Activated B cell treated with CpG ODN at 0.5 μM for 24 hours (primary cell): Measurements from ENCODE around the gene FAT1. TPM values are rescaled to one million over a fixed set of nuclear protein-coding genes. Genes with fewer than 3 reads are reported as not detected.

Experiments used
- ATAC-seq: fragments of 200-7000 bp; cut with Tn5 transposase; one replicate; pipeline ENCODE4 v1.10.0; 2021; ENCODE audit warnings: low read depth, mild to moderate bottlenecking, moderate library complexity
- CTCF ChIA-PET: fragments of 350-600 bp; sonication (Branson Sonifier 250); formaldehyde crosslinking; loops from one replicate; lab custom pipeline; 2021; ENCODE audit warnings: antibody characterized with exemption; lab: Charles Lee
- POLR2A ChIA-PET: fragments of 350-600 bp; sonication (Branson Sonifier 250); formaldehyde crosslinking; loops from one replicate; lab custom pipeline; 2021; ENCODE audit warnings: antibody characterized with exemption; lab: Charles Lee
- DNase-seq: peaks from one replicate; pipeline ENCODE4 v3.0.0; 2022
- H3K27ac Mint-ChIP-seq: one replicate; pipeline ENCODE4 v1.8.0; 2020; ENCODE audit warnings: mixed read lengths
- H3K27me3 Mint-ChIP-seq: one replicate; pipeline ENCODE4 v1.8.0; 2021; ENCODE audit warnings: mixed read lengths
- H3K36me3 Mint-ChIP-seq: one replicate; pipeline ENCODE4 v1.8.0; 2021; ENCODE audit warnings: low read depth, mixed read lengths
- H3K4me1 Mint-ChIP-seq: one replicate; pipeline ENCODE4 v1.8.0; 2021; ENCODE audit warnings: mixed read lengths
- H3K4me3 Mint-ChIP-seq: one replicate; pipeline ENCODE4 v1.8.0; 2020; ENCODE audit warnings: mild to moderate bottlenecking, mixed read lengths
- H3K9me3 Mint-ChIP-seq: one replicate; pipeline ENCODE4 v1.8.0; 2020; ENCODE audit warnings: mixed read lengths
- CTCF ChIP-seq: fragments of 200-600 bp; IDR thresholded peaks from one replicate; pipeline ENCODE4 v1.8.0; 2022; ENCODE audit warnings: antibody characterized with exemption, mild to moderate bottlenecking
- intact Hi-C: fragments of 100-400 bp; cut with micrococcal nuclease; formaldehyde crosslinking; loops from one replicate; pipeline ENCODE4 v1.15.1; 2024
- total RNA-seq: library from RNA; stranded (reverse); gene quantifications from 2 replicates; pipeline ENCODE4 v1.2.3, GENCODE V29; 2022

Gene FAT1
- total RNA-seq, 1 donor from 2014 or later = not detected

- POLR2A ChIA-PET = no interaction called here
- no peak for TF ChIP-seq CTCF
- H3K4me1 Mint-ChIP-seq = no peaks in the 10 kb centered on the region
- CTCF ChIA-PET = no interaction called here
- H3K36me3 Mint-ChIP-seq = no peaks in the 10 kb centered on the region
- no peak overlapping the region for H3K27ac Mint-ChIP-seq
- H3K27me3 Mint-ChIP-seq = no peaks in the 10 kb centered on the region
- intact Hi-C loops = no loop called here
- no peak overlapping the region for H3K4me3 Mint-ChIP-seq
- ATAC-seq (no peak), DNase-seq (no peak)
- H3K9me3 Mint-ChIP-seq = peaks cover 10% of the 10 kb centered on the region
Measured at GRCh38 chr4:186633844-186634243, 89.8 kb downstream of the FAT1 start.

GRCh38 chr4:186630128-186630527, 93.5 kb downstream of the FAT1 start:
- no peak for TF ChIP-seq CTCF
- no peak overlapping the region for H3K4me3 Mint-ChIP-seq
- H3K36me3 Mint-ChIP-seq = no peaks in the 10 kb centered on the region
- CTCF ChIA-PET = no interaction called here
- H3K27me3 Mint-ChIP-seq = no peaks in the 10 kb centered on the region
- H3K9me3 Mint-ChIP-seq = peaks cover 14% of the 10 kb centered on the region
- no peak overlapping the region for H3K27ac Mint-ChIP-seq
- DNase-seq (no peak), ATAC-seq (no peak)
- intact Hi-C loops = no loop called here
- peaks cover 1% of the 10 kb centered on the region for H3K4me1 Mint-ChIP-seq
- POLR2A ChIA-PET = no interaction called here

GRCh38 chr4:186628058-186628711, 95.5 kb downstream of the FAT1 start:
- Mint-ChIP-seq H3K27ac (no peak overlapping the region), H3K4me3 (no peak overlapping the region), H3K4me1 (peaks cover 1% of the 10 kb centered on the region), H3K36me3 (no peaks in the 10 kb centered on the region), H3K27me3 (no peaks in the 10 kb centered on the region), H3K9me3 (peaks cover 14% of the 10 kb centered on the region)
- ATAC-seq = no peak
- no peak for DNase-seq
- intact Hi-C loops = no loop called here
- ChIA-PET POLR2A (no interaction called here), CTCF (no interaction called here)
- TF ChIP-seq CTCF = no peak

- no peak for ATAC-seq
- Mint-ChIP-seq H3K27me3 (no peaks in the 10 kb centered on the region), H3K4me1 (peaks cover 1% of the 10 kb centered on the region), H3K4me3 (no peak overlapping the region), H3K36me3 (no peaks in the 10 kb centered on the region), H3K9me3 (peaks cover 14% of the 10 kb centered on the region), H3K27ac (no peak overlapping the region)
- intact Hi-C loops = no loop called here
- DNase-seq = no peak
- TF ChIP-seq CTCF = no peak
- ChIA-PET CTCF (no interaction called here), POLR2A (no interaction called here)
Measured at GRCh38 chr4:186627226-186627865, 96.3 kb downstream of the FAT1 start.

- Mint-ChIP-seq H3K36me3 (no peaks in the 10 kb centered on the region), H3K9me3 (peaks cover 6% of the 10 kb centered on the region), H3K4me1 (peaks cover 1% of the 10 kb centered on the region), H3K27me3 (no peaks in the 10 kb centered on the region), H3K4me3 (no peak overlapping the region), H3K27ac (no peak overlapping the region)
- ChIA-PET POLR2A (no interaction called here), CTCF (no interaction called here)
- TF ChIP-seq CTCF = no peak
- intact Hi-C loops = no loop called here
- DNase-seq (no peak), ATAC-seq (no peak)
Measured at GRCh38 chr4:186624951-186625350, 98.7 kb downstream of the FAT1 start.
